Adrenal gland (tissue), 12 donors: ENCODE results near the gene CDKN2B. TPM values are rescaled to one million over a fixed set of nuclear protein-coding genes. Genes with fewer than 3 reads are reported as not detected.
A peak's percentile ranks its signal among the peaks of the same experiment; 100 is the strongest.

Experiments
- DNase-seq, 7 donors: peaks; one replicate each; pipeline ENCODE4 v3.0.0-alpha.2; 2019 to 2020
- H3K27ac ChIP-seq, 5 donors: fragments of 200-600 bp; sonication (generic) in 4 of 5; 1 replicate in 3 of 5; 2 replicates in 2 of 5; pipeline versions ENCODE4 v1.5.1 to v1.8.0; 2016 to 2020; ENCODE audit warnings: mild to moderate bottlenecking in 1 of 5
- H3K27me3 ChIP-seq: fragments of 200-600 bp; 2 replicates; pipeline ENCODE4 v1.8.0; 2021
- H3K36me3 ChIP-seq, 2 donors: fragments of 200-600 bp; replicated peaks in 1 of 2; 1 replicate in 1 of 2; 2 replicates in 1 of 2; pipeline versions ENCODE4 v1.5.1 to v1.8.0; 2018 to 2022
- H3K4me1 ChIP-seq, 2 donors: fragments of 200-600 bp; replicated peaks in 1 of 2; 1 replicate in 1 of 2; 2 replicates in 1 of 2; pipeline versions ENCODE4 v1.5.1 to v1.8.0; 2018 to 2021
- H3K4me3 ChIP-seq, 4 donors: fragments of 200-600 bp; sonication (generic) in 3 of 4; one replicate each; pipeline ENCODE4 v1.5.1; 2016 to 2018
- H3K9me3 ChIP-seq, 3 donors: fragments of 200-600 bp; sonication (generic) in 1 of 3; replicated peaks in 1 of 3; 1 replicate in 2 of 3; 2 replicates in 1 of 3; pipeline versions ENCODE4 v1.5.1 to v1.8.0; 2016 to 2021
- POLR2A ChIP-seq, 2 donors: fragments of 450-650 bp; IDR thresholded peaks; one replicate each; pipeline ENCODE4 v1.6.1; 2017; ENCODE audit warnings: antibody characterized with exemption in 2 of 2, mild to moderate bottlenecking in 2 of 2, moderate library complexity in 1 of 2
- WGBS, 4 donors: extraction: QIAGEN DNeasy Blood & Tissue Kit in 2 of 4; methylation state at CpG; one replicate each; pipeline versions ENCODE4 v1.1.5 to v1.1.7; 2013 to 2017; 5-methylcytosine and 5-hydroxymethylcytosine counted together
- intact Hi-C, 2 donors: fragments of 100-400 bp; cut with DNase I; formaldehyde crosslinking; loops; one replicate each; pipeline versions ENCODE4 v1.14.1 to v1.15.0; 2022 to 2023
- polyA plus RNA-seq, 3 donors: library from polyadenylated mRNA; stranded (reverse); fragments of 200-250 nt in 2 of 3; fragments of 350-450 nt in 1 of 3; fragmentation: Illumina TruSeq in 1 of 3; extraction: RNeasy Lipid Tissue Mini Kit (QIAGEN cat#74804) in 1 of 3; gene quantifications; one replicate each; pipeline ENCODE4 v1.2.3, GENCODE V29; 2013 to 2014
- total RNA-seq, 9 donors: library from RNA; depleted of rRNA in 4 of 9; stranded (reverse); fragments of >200 nt in 4 of 9; fragments of 120-200 nt in 1 of 9; fragmentation: NEBNext Ultra II Directional in 1 of 9; extraction: Animal tissue kit (Norgen Biotek cat#: 25700) in 1 of 9; gene quantifications; one replicate each; pipeline versions ENCODE4 v1.1.0 to v1.2.4, GENCODE V29; 2013 to 2023
- TF ChIP-seq, protein P1 (sequence below), 6 experiments: fragments of 450-650 bp in 4 of 6; fragments of 200-600 bp in 2 of 6; sonication (generic) in 1 of 6; IDR thresholded peaks; 1 replicate in 5 of 6; 2 replicates in 1 of 6; pipeline versions ENCODE4 v1.5.1 to v1.8.0; 2016 to 2021; ENCODE audit warnings: antibody characterized with exemption in 6 of 6, mild to moderate bottlenecking in 2 of 6, moderate library complexity in 1 of 6
- donor health status: healthy with polysubstance abuse.
- donor health status: Bipolar disorder and iron deficiency.
- donor health status: DM: yes; HTN: yes; CAD: no.
- donor health status: DM: no; HTN: no; CAD: no.
- donor health status: DM: no; HTN: no; CAD: no.
- donor health status: DM: yes; HTN: yes; CAD: no.

Gene CDKN2B
- total and polyA plus RNA-seq, 12 donors = 0.78 to 13.8 (median 4.7) TPM

DNA sequence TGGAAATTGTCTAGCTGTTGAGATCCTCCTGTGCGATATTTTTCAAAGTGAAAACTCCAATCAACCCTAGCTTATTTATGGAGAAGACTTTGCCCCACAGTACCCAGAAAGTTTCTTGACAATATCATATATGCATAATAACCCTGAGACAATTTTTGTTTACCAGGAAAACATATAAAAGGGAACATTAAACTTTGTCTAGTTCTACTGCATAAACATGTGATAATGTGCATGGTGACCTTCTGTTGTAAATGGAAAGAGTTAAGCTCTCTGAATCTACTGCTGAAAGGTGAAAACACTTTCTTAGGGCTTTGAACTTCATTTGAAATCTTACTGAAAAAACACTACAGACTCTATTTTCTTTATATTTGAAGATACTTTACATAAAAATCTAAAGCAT is 32.2 kb upstream of the CDKN2B start:
- 94 to 98% (median 95%) methylated on average over 1 of the region's 1 CpG for WGBS, 4 donors
- DNase-seq = no peak
- intact Hi-C loops = no loop called here
- Histone ChIP-seq H3K27ac (no peak overlapping the region), H3K9me3 (no peaks in the 10 kb centered on the region), H3K4me3 (no peak overlapping the region), H3K27me3 (no peaks in the 10 kb centered on the region), H3K36me3 (no peaks in the 10 kb centered on the region), H3K4me1 (peaks cover 0 to 15% of the 10 kb centered on the region in 2 donors)
- TF ChIP-seq, protein P1, sequence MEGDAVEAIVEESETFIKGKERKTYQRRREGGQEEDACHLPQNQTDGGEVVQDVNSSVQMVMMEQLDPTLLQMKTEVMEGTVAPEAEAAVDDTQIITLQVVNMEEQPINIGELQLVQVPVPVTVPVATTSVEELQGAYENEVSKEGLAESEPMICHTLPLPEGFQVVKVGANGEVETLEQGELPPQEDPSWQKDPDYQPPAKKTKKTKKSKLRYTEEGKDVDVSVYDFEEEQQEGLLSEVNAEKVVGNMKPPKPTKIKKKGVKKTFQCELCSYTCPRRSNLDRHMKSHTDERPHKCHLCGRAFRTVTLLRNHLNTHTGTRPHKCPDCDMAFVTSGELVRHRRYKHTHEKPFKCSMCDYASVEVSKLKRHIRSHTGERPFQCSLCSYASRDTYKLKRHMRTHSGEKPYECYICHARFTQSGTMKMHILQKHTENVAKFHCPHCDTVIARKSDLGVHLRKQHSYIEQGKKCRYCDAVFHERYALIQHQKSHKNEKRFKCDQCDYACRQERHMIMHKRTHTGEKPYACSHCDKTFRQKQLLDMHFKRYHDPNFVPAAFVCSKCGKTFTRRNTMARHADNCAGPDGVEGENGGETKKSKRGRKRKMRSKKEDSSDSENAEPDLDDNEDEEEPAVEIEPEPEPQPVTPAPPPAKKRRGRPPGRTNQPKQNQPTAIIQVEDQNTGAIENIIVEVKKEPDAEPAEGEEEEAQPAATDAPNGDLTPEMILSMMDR (IDR thresholded peaks at IDR 0.05) = no peak
- no peak for TF ChIP-seq POLR2A (IDR thresholded peaks at IDR 0.05)

DNA sequence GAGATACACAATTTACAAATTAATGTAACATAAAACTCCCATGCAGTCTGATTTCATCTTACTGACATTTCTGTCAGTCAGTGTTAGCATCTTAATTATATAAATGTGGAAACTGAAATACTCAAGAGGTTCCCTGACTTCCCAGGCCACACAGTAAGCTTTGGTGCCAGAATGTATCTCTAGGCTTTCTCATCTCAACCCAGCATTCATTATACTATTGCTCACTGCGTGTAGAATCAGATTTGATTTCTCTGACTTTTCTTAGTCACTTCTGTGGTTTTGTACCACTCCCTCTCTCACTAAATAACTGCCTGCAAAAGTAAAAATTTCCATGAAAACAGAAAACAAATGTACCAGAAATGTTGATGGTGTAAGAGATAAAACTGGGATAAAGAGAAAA is 31.7 kb upstream of the CDKN2B start:
- Histone ChIP-seq H3K27ac (no peak overlapping the region), H3K9me3 (no peaks in the 10 kb centered on the region), H3K4me1 (peaks cover 0 to 15% of the 10 kb centered on the region in 2 donors), H3K4me3 (no peak overlapping the region), H3K27me3 (no peaks in the 10 kb centered on the region), H3K36me3 (no peaks in the 10 kb centered on the region)
- intact Hi-C loops = no loop called here
- TF ChIP-seq, protein P1 (IDR thresholded peaks at IDR 0.05) = no peak
- TF ChIP-seq POLR2A (IDR thresholded peaks at IDR 0.05) = no peak
- DNase-seq = no peak
- WGBS, 4 donors = 72 to 92% (median 84%) methylated on average over 1 of the region's 1 CpG

DNA sequence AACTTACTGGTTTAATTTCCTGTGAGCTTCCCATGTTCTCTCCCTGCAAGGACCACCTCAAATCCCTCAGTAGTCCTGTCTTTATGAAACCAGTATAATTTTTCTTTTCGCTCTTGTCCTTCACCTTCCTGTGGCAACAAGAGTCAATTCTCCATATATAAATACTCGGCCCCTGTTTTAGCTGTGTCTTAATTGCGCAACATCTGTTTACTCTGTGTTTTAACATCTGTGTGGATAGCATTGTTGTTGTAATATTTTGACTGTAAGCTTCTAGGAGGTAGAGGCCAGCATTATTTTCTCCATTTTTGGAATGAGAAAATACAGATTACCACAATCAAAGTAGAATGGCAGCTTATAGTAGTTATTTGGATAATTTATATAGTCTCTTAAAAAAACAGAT is 30.2 kb upstream of the CDKN2B start:
- no peaks in the 10 kb centered on the region for H3K9me3 ChIP-seq
- no peaks in the 10 kb centered on the region for H3K27me3 ChIP-seq
- TF ChIP-seq, protein P1 (IDR thresholded peaks at IDR 0.05) = no peak
- TF ChIP-seq POLR2A (IDR thresholded peaks at IDR 0.05) = no peak
- no peak overlapping the region for H3K4me3 ChIP-seq
- H3K4me1 ChIP-seq = peaks cover 0 to 15% of the 10 kb centered on the region in 2 donors
- intact Hi-C loops = loop anchor here in 1 of 2 donors (10.0 kb wide), 2 partner anchors 76 to 224 kb away; no protein-coding TSS in a partner anchor
- WGBS, 4 donors = 72 to 76% (median 73%) methylated on average over 3 of the region's 3 CpGs
- H3K27ac ChIP-seq = no peak overlapping the region
- DNase-seq = no peak
- no peaks in the 10 kb centered on the region for H3K36me3 ChIP-seq

DNA sequence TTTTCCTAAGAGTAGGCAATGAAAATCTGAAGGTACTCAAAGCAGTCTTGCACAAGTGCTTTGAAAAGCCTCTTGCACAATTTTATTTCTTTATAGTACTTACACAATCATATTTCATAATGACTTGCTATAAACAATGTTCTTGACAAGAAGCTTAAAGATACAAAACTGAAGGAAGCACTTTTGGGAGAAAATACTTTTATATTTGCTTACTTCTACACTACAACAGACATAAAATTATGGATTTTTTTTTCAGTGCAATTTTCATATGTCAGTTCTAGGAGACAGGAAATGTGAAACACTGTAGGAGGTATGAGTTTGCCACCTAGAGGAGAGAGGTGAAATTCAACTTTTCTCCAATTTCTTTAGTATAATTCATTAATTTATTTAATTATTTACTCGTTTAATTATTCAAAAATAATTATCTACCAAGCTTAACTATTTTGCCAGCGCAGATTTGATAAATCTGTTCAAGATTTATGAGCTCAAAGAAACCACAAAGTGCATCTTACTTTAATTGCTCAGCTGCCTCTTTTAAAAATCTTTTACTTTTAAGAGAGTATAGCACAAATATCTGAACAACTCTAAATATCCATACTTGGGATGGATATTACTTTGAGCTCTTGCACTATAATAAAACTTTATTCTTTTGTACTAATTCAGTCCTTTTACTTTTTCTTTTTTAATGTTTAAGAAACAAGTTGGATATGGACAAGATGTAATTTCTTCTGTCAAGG is 29.0 kb upstream of the CDKN2B start:
- Histone ChIP-seq H3K27ac (no peak overlapping the region), H3K27me3 (no peaks in the 10 kb centered on the region), H3K36me3 (no peaks in the 10 kb centered on the region), H3K9me3 (no peaks in the 10 kb centered on the region), H3K4me1 (peaks cover 0 to 15% of the 10 kb centered on the region in 2 donors), H3K4me3 (peak overlapping the region in 1 of 4 donors; percentile 0)
- no peak for TF ChIP-seq POLR2A (IDR thresholded peaks at IDR 0.05)
- TF ChIP-seq, protein P1 (IDR thresholded peaks at IDR 0.05) = peak; percentile 27 to 68 (median 50)
- DNase-seq = no peak
- intact Hi-C loops = loop anchor here in 1 of 2 donors (10.0 kb wide), 2 partner anchors 77 to 223 kb away; no protein-coding TSS in a partner anchor
- 20 to 30% (median 24%) methylated on average over 2 of the region's 2 CpGs for WGBS, 4 donors
